Stimulated activated CD8-positive, alpha-beta memory T cell treated with anti-CD3 and anti-CD28 coated beads, Interleukin-2, amount 100 ng/mL, for 48 hours (primary cell): ENCODE data around the gene TMEM221.

ENCODE experiments used
- DNase-seq, 2 donors: peaks; one replicate each; pipeline ENCODE4 v3.0.0-alpha.2; 2020; ENCODE audit warnings: low read depth in 2 of 2

The TMEM221 gene

GRCh38 chr19:17441241-17442021, 7.0 kb downstream of the TMEM221 start:
- DNase-seq: no peak

- DNase-seq: no peak
Observed at GRCh38 chr19:17436874-17437267, 11.6 kb downstream of the TMEM221 start.

GRCh38 chr19:17436094-17436873, 12.2 kb downstream of the TMEM221 start:
- no peak for DNase-seq

DNA sequence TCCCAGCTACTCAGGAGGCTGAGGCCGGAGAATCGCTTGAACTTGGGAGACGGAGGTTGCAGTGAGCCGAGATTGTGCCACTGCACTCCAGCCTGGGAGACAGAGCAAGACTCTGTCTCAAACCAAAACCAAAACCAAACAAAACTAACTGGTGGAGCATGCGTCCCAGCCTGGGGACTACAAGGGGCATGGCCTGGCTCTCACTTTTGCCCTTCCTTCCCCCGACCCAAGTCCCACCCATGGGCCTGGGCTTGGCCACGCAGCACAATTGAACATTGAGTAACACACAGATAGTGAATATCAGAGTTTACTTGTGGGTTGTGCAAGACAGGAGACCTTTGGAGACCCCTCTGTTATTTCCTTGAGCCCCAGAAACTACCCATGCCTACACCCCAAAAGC, 13.2 kb downstream of the TMEM221 start:
- DNase-seq: no peak

GRCh38 chr19:17431417-17431816, 17.1 kb downstream of the TMEM221 start:
- DNase-seq: no peak

DNA sequence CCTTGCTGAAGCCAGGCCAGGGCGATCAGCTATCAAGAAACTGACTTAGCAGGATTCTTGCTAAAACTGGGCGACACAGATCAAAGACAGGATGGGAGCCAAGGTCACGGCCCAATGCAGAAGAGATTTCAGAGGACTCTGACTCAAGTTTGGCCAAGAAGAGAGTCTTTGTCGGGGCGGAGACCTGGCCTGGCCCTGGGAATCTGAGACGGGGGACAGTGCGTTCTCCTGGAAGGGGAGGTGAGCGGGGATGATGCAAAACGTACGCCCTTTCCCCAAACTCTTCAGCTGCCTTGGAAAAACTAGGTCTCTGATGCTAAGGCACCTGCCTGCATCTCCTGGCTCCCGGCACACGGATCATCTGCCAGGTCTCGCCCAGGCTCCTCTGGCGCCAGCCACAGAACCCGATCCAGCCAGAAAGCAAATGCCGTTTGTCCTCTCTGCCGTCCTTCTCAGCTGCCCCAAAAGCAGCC, 18.8 kb downstream of the TMEM221 start:
- DNase-seq: no peak

- DNase-seq: no peak
Observed at GRCh38 chr19:17424743-17425365, 23.6 kb downstream of the TMEM221 start.

DNA sequence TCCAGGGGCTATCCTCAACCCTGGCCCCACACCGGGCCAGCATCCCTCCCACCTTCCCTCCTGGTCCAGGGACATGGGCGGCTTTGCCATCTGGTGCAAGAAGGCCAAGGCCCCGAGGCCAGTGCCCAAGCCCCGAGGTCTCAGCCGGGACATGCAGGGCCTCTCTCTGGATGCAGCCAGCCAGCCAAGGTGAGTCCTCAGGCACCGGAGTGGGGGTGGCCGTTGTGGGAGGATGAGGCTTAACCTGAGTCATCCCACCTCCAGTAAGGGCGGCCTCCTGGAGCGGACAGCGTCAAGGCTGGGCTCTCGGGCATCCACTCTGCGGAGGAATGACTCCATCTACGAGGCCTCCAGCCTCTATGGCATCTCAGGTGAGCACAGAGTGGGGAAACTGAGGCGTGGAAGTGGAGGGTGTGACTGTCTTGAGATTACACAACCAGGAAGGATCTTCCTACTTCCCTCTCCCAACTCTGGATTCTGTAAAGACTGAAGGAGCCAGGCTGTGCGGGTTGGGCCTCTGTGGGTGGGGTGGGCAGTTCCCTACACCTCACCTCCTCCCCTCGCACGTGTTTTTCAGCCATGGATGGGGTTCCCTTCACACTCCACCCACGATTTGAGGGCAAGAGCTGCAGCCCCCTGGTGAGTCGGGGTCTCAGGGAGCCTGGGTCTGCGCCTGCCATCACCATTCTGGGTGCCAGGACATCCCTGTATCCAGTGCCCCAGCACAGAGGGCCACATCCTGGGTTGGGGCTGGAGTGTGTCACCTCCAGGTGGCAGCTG, 24.8 kb downstream of the TMEM221 start:
- no peak for DNase-seq

- no peak for DNase-seq
Observed at GRCh38 chr19:17421942-17422341, 26.5 kb downstream of the TMEM221 start.

GRCh38 chr19:17420475-17420924, 28.0 kb downstream of the TMEM221 start:
- DNase-seq: peak in 1 of 2 donors; percentile 17

DNA sequence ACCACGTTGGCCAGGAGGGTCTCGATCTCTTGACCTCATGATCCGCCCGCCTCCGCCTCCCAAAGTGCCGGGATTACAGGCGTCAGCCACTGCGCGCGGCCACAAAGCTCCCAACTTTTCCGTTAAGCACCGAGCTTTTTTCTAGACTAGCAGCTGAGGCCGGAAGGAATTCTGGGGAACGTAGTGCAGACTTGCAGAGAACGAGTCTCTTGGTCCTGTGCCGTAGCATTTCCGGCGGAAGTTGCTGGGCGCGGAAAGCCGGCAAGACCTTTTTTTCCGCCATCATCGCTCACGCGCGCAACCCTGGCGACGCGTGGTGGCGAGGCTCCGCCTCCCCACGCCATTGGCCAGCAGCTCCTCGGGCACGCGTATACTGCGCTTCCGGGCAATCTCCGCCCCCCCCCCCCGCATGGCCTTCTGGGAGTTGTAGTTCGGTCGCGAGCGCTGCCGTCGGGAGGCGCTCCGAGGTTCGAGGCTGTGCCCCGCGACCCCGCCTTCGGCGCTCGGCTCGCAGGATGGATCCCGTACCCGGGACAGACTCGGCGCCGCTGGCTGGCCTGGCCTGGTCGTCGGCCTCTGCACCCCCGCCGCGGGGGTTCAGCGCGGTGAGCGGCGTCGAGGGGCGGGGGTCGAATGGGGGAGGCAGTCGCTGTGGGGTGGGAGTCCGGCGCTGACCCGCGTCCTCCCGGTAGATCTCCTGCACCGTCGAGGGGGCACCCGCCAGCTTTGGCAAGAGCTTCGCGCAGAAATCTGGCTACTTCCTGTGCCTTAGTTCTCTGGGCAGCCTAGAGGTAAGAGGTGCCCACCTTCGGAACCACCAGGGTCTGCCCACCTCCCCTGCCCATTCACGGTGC, 28.6 kb downstream of the TMEM221 start, which contains the start of gene MVB12A:
Gene MVB12A, plus strand, starts transcription at position 427 of the 854 bp plus-strand sequence. Its CDS starts 89 bp downstream, at position 516.
- peak; percentile 88 to 92 for DNase-seq

DNA sequence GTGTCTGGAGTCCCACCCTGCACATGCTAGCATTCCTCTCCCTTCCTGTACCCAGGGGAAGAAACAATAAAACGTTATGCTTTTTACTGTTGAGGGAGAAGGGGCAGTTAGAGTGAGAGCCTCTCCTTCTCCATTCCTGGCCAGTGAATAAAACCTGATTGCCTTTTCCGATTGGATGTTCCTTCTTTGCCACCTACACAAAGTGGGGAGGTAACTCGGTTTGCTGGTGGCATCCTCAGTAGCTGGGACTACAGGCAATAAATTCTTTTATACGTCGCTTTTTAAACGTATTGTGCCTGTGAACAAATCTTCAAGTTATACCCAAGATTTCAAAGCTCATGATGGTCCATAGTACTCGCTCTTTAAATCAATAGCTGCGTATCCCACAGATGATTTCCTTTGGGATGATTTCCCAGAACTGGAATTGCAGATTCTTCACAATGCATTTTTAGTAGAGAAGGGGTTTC, 29.3 kb downstream of the TMEM221 start:
- no peak for DNase-seq

DNA sequence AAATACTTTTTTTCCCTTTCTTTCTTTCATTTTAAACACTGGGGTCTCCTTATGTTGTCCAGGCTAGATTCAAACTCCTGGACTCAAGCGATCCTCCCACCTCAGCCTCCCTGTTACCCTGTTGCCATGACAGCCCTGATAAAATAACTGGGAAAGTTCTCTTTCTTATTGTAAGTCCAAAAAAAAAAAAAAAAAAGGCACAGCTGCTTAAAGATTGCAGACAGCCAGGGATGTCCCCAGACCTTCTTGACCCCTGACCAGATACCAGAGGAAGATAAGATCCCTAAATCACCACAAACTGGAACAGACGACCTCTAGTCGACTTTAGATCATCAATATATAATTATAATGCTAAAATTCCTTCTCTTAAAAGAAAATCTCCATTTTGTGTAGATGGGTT, 29.8 kb downstream of the TMEM221 start:
- DNase-seq: no peak

DNA sequence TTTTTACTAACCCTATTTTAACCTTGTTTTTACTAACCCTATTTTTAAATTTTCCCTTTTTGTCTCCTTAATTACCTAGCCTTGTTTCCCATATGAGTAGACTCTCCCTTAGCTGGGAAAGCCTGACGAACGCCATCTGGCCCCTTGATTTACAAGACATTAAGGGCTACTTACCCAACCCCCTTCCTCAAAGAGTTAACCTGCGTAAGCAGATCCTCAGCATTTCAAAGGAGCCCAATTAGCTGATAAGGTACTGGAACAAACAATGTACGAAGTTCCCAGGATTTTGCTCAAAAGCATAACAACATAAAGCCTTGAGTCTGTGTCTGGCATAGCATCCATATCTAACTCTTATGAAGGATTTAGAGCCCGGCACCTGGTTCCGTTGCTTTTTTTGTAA, 33.3 kb downstream of the TMEM221 start:
- no peak for DNase-seq

DNA sequence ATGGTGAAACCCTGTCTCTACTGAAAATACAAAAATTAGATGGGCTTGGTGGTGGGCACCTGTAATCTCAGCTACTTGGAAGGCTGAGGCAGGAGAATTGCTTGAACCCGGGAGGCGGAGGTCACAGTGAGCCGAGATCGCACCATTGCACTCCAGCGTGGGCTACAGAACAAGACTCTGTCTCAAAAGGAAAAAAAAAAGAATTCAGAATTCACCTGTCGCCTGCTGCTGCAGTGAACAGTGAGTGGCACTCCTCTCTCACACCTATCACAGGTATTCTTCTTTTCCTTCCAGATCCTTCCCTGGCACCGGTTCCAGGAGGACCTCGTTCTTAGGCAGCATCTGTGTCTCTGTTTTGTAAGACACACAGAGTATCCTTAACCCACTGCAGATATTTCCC, 34.4 kb downstream of the TMEM221 start:
- DNase-seq: no peak

DNA sequence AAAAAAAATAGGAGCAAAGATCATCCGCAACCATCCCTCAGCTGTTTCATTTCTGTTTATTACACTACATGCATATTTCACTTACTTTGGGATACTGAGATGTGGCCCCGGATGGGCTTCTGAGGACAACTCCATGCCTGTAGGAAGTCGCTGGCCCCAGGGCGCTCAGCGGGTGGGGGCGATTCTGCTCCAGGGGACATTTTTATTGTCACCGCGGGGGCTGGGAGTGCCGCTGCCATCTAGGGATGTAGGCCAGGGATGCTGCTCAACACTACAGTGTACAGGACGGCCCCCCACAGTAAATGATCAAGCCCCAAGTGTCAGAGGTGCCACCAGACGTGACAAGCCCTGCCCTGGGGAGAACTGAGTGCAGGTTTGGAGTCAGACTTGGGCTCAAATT, 36.7 kb downstream of the TMEM221 start:
- no peak for DNase-seq

DNA sequence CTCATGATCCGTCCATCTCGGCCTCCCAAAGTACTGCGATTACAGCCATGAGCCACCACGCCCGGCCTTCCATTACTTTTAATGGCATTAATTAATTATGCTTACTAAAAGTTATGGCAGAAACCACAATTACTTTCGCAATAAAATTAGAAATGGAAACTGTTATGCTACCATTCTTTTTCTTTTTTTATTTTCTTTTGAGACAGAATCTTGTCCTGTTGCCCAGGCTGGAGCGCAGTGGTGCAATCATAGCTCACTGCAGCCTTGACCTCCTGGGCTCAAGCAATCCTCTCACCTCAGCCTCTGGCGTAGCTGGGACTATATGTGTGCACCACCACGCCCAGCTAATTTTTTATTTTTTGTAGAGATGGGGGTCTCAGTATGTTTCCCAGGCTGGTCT, 38.5 kb downstream of the TMEM221 start:
- no peak for DNase-seq

- DNase-seq: no peak
Observed at GRCh38 chr19:17406887-17407196, 41.6 kb downstream of the TMEM221 start.

GRCh38 chr19:17406046-17406886, 42.2 kb downstream of the TMEM221 start:
- DNase-seq: no peak
